SK-N-MC (cell line): Measurements from ENCODE around the gene KLHDC7A.

ENCODE experiments used
- DNase-seq: peaks from one replicate; pipeline ENCODE4 v3.0.0-alpha.2; 2011; ENCODE audit warnings: low read depth, low spot score
- H3K27ac ChIP-seq: fragments of 200-600 bp; sonication (generic); 2 replicates; pipeline ENCODE4 v1.5.1; 2016; ENCODE audit warnings: mixed run types
- H3K36me3 ChIP-seq: fragments of 200-600 bp; sonication (generic); 2 replicates; pipeline ENCODE4 v1.6.1; 2017; ENCODE audit warnings: antibody characterized with exemption, low read length, mixed read lengths; ENCODE audit not compliant: insufficient read depth
- H3K4me3 ChIP-seq: fragments of 200-600 bp; sonication (generic); 2 replicates; pipeline ENCODE4 v1.5.1; 2016
- H3K9ac ChIP-seq: fragments of 200-600 bp; sonication (generic); 2 replicates; pipeline ENCODE4 v1.8.0; 2017; ENCODE audit warnings: mixed run types, mixed read lengths; ENCODE audit not compliant: insufficient read length
- H3K9me3 ChIP-seq: fragments of 200-600 bp; sonication (generic); 2 replicates; pipeline ENCODE4 v1.6.1; 2017; ENCODE audit warnings: low read depth, mild to moderate bottlenecking, antibody characterized with exemption, low read length, moderate library complexity, mixed read lengths
- EZH2 ChIP-seq: fragments of 200-600 bp; sonication (generic); IDR thresholded peaks from one replicate; pipeline ENCODE4 v1.6.1; 2017; ENCODE audit warnings: antibody characterized with exemption
- FOXP2 ChIP-seq: optimal IDR thresholded peaks from 2 replicates; pipeline ENCODE3; 2011; ENCODE audit warnings: mild to moderate bottlenecking, moderate library complexity; ENCODE audit not compliant: insufficient read depth; ENCODE audit errors: extremely low read length, control extremely low read depth
- POLR2AphosphoS5 ChIP-seq: IDR thresholded peaks from 2 replicates; pipeline ENCODE4 v1.6.1; 2012; ENCODE audit warnings: mild to moderate bottlenecking, low read depth, low read length, borderline replicate concordance

Gene KLHDC7A

GRCh38 chr1:18527514-18527913 is 46.8 kb downstream of the KLHDC7A start:
- Histone ChIP-seq H3K4me3 (no peak overlapping the region), H3K9ac (no peak overlapping the region), H3K9me3 (no peaks in the 10 kb centered on the region), H3K27ac (no peak overlapping the region), H3K36me3 (no peaks in the 10 kb centered on the region)
- DNase-seq, result no peak
- TF ChIP-seq FOXP2 (no peak), POLR2AphosphoS5 (no peak), EZH2 (no peak)

- Histone ChIP-seq H3K9ac (no peak overlapping the region), H3K36me3 (no peaks in the 10 kb centered on the region), H3K9me3 (no peaks in the 10 kb centered on the region), H3K4me3 (no peak overlapping the region), H3K27ac (no peak overlapping the region)
- no peak for DNase-seq
- TF ChIP-seq EZH2, result no peak
- no peak for TF ChIP-seq FOXP2
- no peak for TF ChIP-seq POLR2AphosphoS5
These were observed 47.2 kb downstream of the KLHDC7A start for GRCh38 chr1:18527921-18528320.

- Histone ChIP-seq H3K9ac (no peak overlapping the region), H3K9me3 (no peaks in the 10 kb centered on the region), H3K27ac (no peak overlapping the region), H3K4me3 (no peak overlapping the region), H3K36me3 (no peaks in the 10 kb centered on the region)
- TF ChIP-seq EZH2 (no peak), POLR2AphosphoS5 (no peak), FOXP2 (no peak)
- DNase-seq, result no peak
These were observed 47.9 kb downstream of the KLHDC7A start for GRCh38 chr1:18528616-18529015.

GRCh38 chr1:18529714-18530113 is 49.0 kb downstream of the KLHDC7A start:
- no peaks in the 10 kb centered on the region for H3K9me3 ChIP-seq
- H3K9ac ChIP-seq, result no peak overlapping the region
- TF ChIP-seq FOXP2, result no peak
- no peak for TF ChIP-seq EZH2
- H3K27ac ChIP-seq, result no peak overlapping the region
- DNase-seq, result no peak
- no peaks in the 10 kb centered on the region for H3K36me3 ChIP-seq
- no peak overlapping the region for H3K4me3 ChIP-seq

- TF ChIP-seq EZH2 (no peak), FOXP2 (no peak), POLR2AphosphoS5 (no peak)
- Histone ChIP-seq H3K27ac (no peak overlapping the region), H3K36me3 (no peaks in the 10 kb centered on the region), H3K4me3 (no peak overlapping the region), H3K9ac (no peak overlapping the region), H3K9me3 (no peaks in the 10 kb centered on the region)
- no peak for DNase-seq
These were observed 50.1 kb downstream of the KLHDC7A start for GRCh38 chr1:18530587-18531502.

GRCh38 chr1:18531503-18531845 is 50.7 kb downstream of the KLHDC7A start:
- H3K36me3 ChIP-seq, result no peaks in the 10 kb centered on the region
- H3K9ac ChIP-seq, result no peak overlapping the region
- H3K9me3 ChIP-seq, result no peaks in the 10 kb centered on the region
- no peak overlapping the region for H3K4me3 ChIP-seq
- DNase-seq, result no peak
- no peak for TF ChIP-seq POLR2AphosphoS5
- no peak for TF ChIP-seq EZH2
- no peak for TF ChIP-seq FOXP2
- H3K27ac ChIP-seq, result no peak overlapping the region

GRCh38 chr1:18532390-18533170 is 51.9 kb downstream of the KLHDC7A start:
- Histone ChIP-seq H3K4me3 (no peak overlapping the region), H3K36me3 (no peaks in the 10 kb centered on the region), H3K9me3 (no peaks in the 10 kb centered on the region), H3K27ac (no peak overlapping the region), H3K9ac (no peak overlapping the region)
- no peak for DNase-seq
- no peak for TF ChIP-seq EZH2
- no peak for TF ChIP-seq POLR2AphosphoS5
- no peak for TF ChIP-seq FOXP2

- DNase-seq, result no peak
- TF ChIP-seq EZH2, result no peak
- no peak for TF ChIP-seq POLR2AphosphoS5
- TF ChIP-seq FOXP2, result no peak
- H3K9ac ChIP-seq, result no peak overlapping the region
- no peak overlapping the region for H3K27ac ChIP-seq
- H3K4me3 ChIP-seq, result no peak overlapping the region
- no peaks in the 10 kb centered on the region for H3K36me3 ChIP-seq
- no peaks in the 10 kb centered on the region for H3K9me3 ChIP-seq
These were observed 52.5 kb downstream of the KLHDC7A start for GRCh38 chr1:18533259-18533658.

GRCh38 chr1:18534810-18535205 is 54.1 kb downstream of the KLHDC7A start:
- H3K36me3 ChIP-seq, result no peaks in the 10 kb centered on the region
- no peaks in the 10 kb centered on the region for H3K9me3 ChIP-seq
- H3K27ac ChIP-seq, result peak overlapping the region; percentile 64
- DNase-seq, result no peak
- H3K9ac ChIP-seq, result no peak overlapping the region
- H3K4me3 ChIP-seq, result no peak overlapping the region
- TF ChIP-seq POLR2AphosphoS5 (no peak), FOXP2 (no peak), EZH2 (no peak)
